PC-9 (cell line): ENCODE measurements around the gene MROH2B.
"Not testable (repeated sequence)": the region's sequence is repeated elsewhere in the genome, so short reads cannot be mapped to it uniquely, and the experiment has no call there.

Experiments
- CTCF ChIP-seq: fragments of 200-600 bp; sonication (generic); conservative IDR thresholded peaks from 2 replicates; pipeline ENCODE4 v1.6.1; 2017; ENCODE audit warnings: mixed run types, antibody characterized with exemption, mild to moderate bottlenecking, moderate library complexity
- EZH2 ChIP-seq: fragments of 200-600 bp; sonication (generic); IDR thresholded peaks from 2 replicates; pipeline ENCODE4 v1.8.0; 2017; ENCODE audit warnings: antibody characterized with exemption, low read depth

GRCh38 chr5:41022600-41022999 lies 48.5 kb downstream of the MROH2B start:
- TF ChIP-seq CTCF, EZH2: not testable (repeated sequence)
